ENCODE results near the gene TMEM87A. TPM values are rescaled to one million over a fixed set of nuclear protein-coding genes. Genes with fewer than 3 reads are reported as not detected.

The TMEM87A gene
- total RNA-seq, 2 donors from 2014 or later: 40.6 to 42.5 TPM

DNA sequence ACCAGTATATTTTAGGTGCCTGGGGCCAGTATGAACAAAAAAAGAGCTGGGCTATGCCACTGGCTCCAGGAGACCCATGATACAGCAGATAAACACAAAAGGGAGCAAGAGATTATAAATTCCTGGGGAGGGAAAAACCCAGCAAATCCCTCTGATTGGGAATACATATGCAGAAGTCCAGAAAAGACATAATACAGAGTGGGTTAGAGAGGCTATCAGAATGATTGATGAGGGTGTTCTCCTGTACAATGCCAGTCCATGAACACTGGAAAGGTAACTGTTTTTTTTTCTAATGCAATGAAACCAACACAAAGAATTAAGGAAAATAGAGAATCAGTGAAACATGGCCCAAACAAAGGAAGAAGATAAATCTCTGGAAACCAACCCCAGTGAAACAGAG lies 59.7 kb downstream of the TMEM87A start:
- Mint-ChIP-seq H3K36me3 (ENCODE audit: insufficient read depth in 2 of 2) (peaks cover 1 to 7% of the 10 kb centered on the region in 2 donors), H3K27ac (no peak overlapping the region), H3K4me3 (no peak overlapping the region), H3K27me3 (ENCODE audit: low read depth) (no peaks in the 10 kb centered on the region), H3K4me1 (ENCODE audit: low read depth) (peaks cover 25% of the 10 kb centered on the region), H3K9me3 (no peaks in the 10 kb centered on the region)
- ATAC-seq (replicated peaks in 1 of 2) (no peak), DNase-seq (no peak)

DNA sequence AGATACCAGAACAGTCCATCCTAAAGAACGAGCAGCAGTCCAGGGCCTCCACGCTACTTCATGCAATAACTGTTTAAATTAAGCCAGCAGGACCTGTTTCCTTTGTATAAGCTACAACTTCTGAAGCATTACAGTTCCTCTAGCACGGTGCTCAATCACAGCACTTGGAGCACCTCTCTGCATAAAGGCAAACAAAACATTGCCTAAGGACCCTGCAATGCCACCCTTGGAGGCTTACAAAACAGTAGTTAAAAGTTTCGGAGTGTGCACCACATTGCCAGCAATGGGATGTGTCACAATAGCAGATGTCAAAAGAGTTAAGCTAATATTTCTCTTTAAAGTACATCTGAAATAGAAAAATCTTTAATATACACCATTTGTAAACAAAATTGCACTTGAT lies 62.5 kb downstream of the TMEM87A start:
- Mint-ChIP-seq H3K4me1 (ENCODE audit: low read depth) (peaks cover 39% of the 10 kb centered on the region), H3K27ac (no peak overlapping the region), H3K36me3 (ENCODE audit: insufficient read depth in 2 of 2) (peaks cover 6 to 7% of the 10 kb centered on the region in 2 donors), H3K4me3 (no peak overlapping the region), H3K27me3 (ENCODE audit: low read depth) (no peaks in the 10 kb centered on the region), H3K9me3 (peaks cover 0 to 2% of the 10 kb centered on the region in 2 donors)
- ATAC-seq (replicated peaks in 1 of 2) (no peak), DNase-seq (no peak)

DNA sequence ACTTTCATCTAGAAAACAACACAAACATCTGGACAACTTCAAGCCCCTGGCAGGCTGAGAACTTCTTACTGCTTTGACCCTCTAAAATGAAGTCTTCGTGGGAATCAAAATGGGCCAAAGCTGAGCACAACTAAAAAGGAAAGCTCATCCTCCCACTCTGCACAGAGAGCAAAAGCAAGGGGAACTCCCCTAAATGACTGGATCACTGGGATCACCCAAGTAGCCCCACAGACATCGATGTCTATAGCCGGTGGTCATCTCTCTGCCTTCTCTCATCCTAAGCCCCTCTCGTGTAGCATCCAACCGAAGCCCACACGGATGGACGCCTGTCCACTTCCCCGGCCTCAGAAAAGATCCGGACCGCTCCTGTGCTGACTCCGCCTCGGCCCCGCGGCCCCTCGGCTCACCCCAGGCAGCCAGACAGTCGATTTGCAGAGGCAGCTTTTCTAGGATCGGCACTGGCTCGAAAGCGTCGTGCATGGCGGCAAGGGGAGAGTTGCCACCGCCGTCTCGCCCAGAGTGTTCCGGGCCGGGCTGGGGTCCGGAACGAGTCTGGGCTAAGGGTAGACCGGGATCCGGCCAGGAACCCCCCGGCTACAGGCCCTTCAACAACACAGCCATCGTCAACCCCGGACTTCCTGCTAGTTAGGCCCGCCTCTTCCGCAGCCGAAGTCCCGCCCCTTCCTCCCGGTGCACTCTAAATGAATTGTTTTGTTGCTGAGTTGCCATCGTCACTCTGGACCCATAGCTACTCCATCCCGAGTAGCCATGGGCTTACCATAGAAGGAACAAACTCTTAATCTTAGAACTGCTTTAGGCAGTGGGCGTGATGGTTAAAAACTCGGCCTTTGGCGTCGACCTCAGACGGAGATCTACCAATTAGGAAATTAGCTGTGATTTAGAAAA lies 65.3 kb downstream of the TMEM87A start, which contains the start of gene VPS39:
Gene VPS39 (minus strand): TSS at position 631 of the 906 bp plus-strand sequence. CDS start 151 bp downstream, at position 480.
- peaks cover 0 to 2% of the 10 kb centered on the region in 2 donors for H3K9me3 Mint-ChIP-seq
- H3K27me3 Mint-ChIP-seq (ENCODE audit: low read depth): no peaks in the 10 kb centered on the region
- H3K27ac Mint-ChIP-seq: peak within 1 kb of the TSS; percentile 97
- peak; percentile 87 for DNase-seq
- peaks cover 48% of the 10 kb centered on the region for H3K4me1 Mint-ChIP-seq (ENCODE audit: low read depth)
- peaks cover 6 to 7% of the 10 kb centered on the region in 2 donors for H3K36me3 Mint-ChIP-seq (ENCODE audit: insufficient read depth in 2 of 2)
- peak within 1 kb of the TSS; percentile 94 to 98 for H3K4me3 Mint-ChIP-seq
- peak; percentile 96 to 97 for ATAC-seq (replicated peaks in 1 of 2)

DNA sequence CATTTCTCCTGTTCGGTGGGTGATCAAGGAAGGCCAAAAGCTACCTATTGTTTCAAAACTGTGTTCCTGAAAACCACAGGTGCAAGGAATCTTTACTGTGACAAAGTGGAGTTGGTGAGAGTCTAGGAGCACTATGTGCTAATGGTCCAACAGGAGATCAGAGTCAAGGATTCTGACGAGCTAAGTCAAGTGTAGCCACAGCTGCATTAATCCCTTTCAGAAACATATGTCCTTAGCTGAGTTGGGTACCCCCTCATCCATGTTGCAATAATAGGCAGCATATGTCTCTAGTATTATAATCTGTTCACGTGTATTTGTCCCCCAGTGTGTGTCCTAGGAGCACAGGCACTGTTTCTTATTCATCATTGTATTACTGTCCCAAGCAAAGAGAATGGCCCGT lies 66.8 kb downstream of the TMEM87A start:
- Mint-ChIP-seq H3K4me1 (ENCODE audit: low read depth) (peaks cover 55% of the 10 kb centered on the region), H3K27ac (no peak overlapping the region), H3K4me3 (peak overlapping the region; percentile 59 to 98), H3K36me3 (ENCODE audit: insufficient read depth in 2 of 2) (peaks cover 6 to 8% of the 10 kb centered on the region in 2 donors), H3K9me3 (peaks cover 0 to 2% of the 10 kb centered on the region in 2 donors), H3K27me3 (ENCODE audit: low read depth) (no peaks in the 10 kb centered on the region)
- no peak for DNase-seq
- no peak for ATAC-seq (replicated peaks in 1 of 2)

DNA sequence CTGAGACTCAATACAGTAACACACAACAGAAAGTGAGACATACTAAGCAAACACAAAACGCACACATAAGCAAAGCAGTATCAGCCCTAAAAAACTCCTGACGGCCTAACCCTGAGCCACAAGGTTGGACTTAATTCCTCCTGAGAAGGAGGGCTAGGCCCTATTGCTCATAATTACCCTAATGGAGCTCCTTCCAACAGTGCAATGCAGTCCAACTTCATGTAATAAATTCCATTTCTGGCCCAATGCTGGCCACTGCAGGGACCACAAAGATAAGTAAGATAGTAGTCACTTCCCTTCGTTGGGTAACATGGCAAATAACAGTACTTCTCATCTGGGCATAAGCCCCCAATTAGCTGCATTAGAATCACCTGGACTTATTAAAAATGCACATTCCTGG lies 69.3 kb downstream of the TMEM87A start:
- H3K4me1 Mint-ChIP-seq (ENCODE audit: low read depth): peaks cover 58% of the 10 kb centered on the region

DNA sequence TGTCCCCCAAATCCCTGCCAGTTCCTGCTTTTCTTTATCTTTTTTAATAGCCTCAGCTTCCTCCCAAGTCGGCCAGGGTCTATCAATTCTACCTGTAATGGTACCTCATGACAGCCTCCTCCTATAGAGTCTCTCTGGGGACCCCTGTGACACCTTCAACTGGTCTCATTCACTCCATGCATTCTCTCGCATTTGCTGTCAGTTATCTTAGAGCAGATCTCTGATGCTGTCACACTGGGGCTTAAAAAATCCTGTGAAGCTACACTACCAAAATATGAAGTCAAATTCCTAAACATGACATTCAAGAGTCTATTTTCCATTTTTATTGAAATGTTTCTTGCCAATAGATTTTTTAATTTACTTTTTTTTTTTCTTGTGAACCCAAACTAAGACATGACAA lies 70.6 kb downstream of the TMEM87A start:
- ATAC-seq (replicated peaks in 1 of 2): no peak
- no peak for DNase-seq
- Mint-ChIP-seq H3K36me3 (ENCODE audit: insufficient read depth in 2 of 2) (peaks cover 1 to 13% of the 10 kb centered on the region in 2 donors), H3K27ac (no peak overlapping the region), H3K4me3 (no peak overlapping the region), H3K9me3 (no peaks in the 10 kb centered on the region), H3K27me3 (ENCODE audit: low read depth) (no peaks in the 10 kb centered on the region), H3K4me1 (ENCODE audit: low read depth) (peaks cover 53% of the 10 kb centered on the region)

More for the DNA sequence above, 69.3 kb downstream of the TMEM87A start:
- Mint-ChIP-seq H3K27ac (no peak overlapping the region), H3K9me3 (peaks cover 0 to 2% of the 10 kb centered on the region in 2 donors), H3K27me3 (ENCODE audit: low read depth) (no peaks in the 10 kb centered on the region), H3K4me3 (no peak overlapping the region), H3K36me3 (ENCODE audit: insufficient read depth in 2 of 2) (peaks cover 6 to 12% of the 10 kb centered on the region in 2 donors)
- DNase-seq (no peak), ATAC-seq (replicated peaks in 1 of 2) (no peak)

DNA sequence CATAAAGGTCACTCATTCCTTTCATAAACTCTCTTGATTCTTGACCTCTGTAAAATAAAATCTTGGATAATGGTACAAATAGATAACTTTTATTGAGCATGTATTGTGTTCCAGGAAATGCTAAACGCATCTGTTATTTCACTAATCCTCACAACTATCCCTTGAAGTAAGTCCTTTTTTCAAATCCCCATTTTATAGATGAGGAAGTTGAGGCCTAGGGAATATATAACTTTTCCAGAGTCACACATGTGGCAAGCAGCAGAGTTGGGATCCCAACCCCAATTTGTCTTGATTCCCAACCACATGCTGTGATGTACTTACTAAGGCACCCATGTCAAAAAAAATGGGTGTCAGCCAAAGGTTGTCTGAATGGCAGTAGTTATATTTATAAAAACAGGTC lies 71.4 kb downstream of the TMEM87A start:
- ATAC-seq (replicated peaks in 1 of 2) (no peak), DNase-seq (no peak)
- no peak overlapping the region for H3K4me3 Mint-ChIP-seq
- H3K27ac Mint-ChIP-seq: no peak overlapping the region
- H3K36me3 Mint-ChIP-seq (ENCODE audit: insufficient read depth in 2 of 2): peaks cover 0 to 16% of the 10 kb centered on the region in 2 donors
- no peaks in the 10 kb centered on the region for H3K27me3 Mint-ChIP-seq (ENCODE audit: low read depth)
- no peaks in the 10 kb centered on the region for H3K9me3 Mint-ChIP-seq
- H3K4me1 Mint-ChIP-seq (ENCODE audit: low read depth): peaks cover 45% of the 10 kb centered on the region

DNA sequence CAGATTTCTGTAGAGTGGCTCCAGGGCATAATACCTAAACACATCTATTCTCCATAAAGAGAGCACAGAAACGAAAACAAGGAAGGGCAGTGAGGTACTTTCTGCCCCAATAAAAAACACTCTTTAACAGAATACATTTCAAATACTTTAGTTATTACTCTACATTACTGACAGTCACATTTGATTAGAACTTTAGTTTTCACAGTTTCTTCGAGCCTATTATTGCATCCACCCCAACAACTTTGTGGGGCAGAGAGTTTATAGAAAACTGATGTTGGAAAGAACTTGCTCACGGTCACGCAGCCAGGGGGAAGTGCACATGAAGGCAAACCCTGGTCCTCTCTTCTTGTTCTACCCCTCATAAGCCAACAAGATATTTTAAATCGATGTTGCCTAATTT lies 74.1 kb downstream of the TMEM87A start:
- Mint-ChIP-seq H3K4me1 (ENCODE audit: low read depth) (peaks cover 42% of the 10 kb centered on the region), H3K27me3 (ENCODE audit: low read depth) (no peaks in the 10 kb centered on the region), H3K36me3 (ENCODE audit: insufficient read depth in 2 of 2) (peaks cover 8 to 31% of the 10 kb centered on the region in 2 donors), H3K27ac (no peak overlapping the region), H3K4me3 (no peak overlapping the region), H3K9me3 (peaks cover 0 to 4% of the 10 kb centered on the region in 2 donors)
- ATAC-seq (replicated peaks in 1 of 2) (no peak), DNase-seq (no peak)

DNA sequence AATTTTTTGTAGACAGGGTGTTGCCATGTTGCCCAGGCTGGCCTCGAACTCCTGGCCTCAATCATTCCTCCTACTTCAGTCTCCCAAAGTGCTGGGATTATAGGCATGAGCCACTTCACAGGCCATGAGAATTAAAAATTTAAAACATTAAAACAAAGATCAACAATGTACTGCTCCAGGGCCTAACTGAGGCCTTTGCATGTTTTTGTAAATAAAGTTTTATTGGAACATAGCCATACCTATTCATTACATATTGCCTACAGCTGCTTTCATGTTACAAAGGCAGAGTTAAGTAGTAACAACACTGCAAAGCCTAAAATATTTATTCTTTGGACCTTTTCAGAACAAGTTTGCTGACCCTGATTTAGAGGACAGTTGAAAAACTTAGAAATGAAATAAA lies 74.7 kb downstream of the TMEM87A start:
- H3K27me3 Mint-ChIP-seq (ENCODE audit: low read depth): no peaks in the 10 kb centered on the region
- peaks cover 0 to 4% of the 10 kb centered on the region in 2 donors for H3K9me3 Mint-ChIP-seq
- ATAC-seq (replicated peaks in 1 of 2) (no peak), DNase-seq (no peak)
- H3K4me1 Mint-ChIP-seq (ENCODE audit: low read depth): peaks cover 41% of the 10 kb centered on the region
- no peak overlapping the region for H3K4me3 Mint-ChIP-seq
- H3K27ac Mint-ChIP-seq: no peak overlapping the region
- H3K36me3 Mint-ChIP-seq (ENCODE audit: insufficient read depth in 2 of 2): peaks cover 8 to 35% of the 10 kb centered on the region in 2 donors

DNA sequence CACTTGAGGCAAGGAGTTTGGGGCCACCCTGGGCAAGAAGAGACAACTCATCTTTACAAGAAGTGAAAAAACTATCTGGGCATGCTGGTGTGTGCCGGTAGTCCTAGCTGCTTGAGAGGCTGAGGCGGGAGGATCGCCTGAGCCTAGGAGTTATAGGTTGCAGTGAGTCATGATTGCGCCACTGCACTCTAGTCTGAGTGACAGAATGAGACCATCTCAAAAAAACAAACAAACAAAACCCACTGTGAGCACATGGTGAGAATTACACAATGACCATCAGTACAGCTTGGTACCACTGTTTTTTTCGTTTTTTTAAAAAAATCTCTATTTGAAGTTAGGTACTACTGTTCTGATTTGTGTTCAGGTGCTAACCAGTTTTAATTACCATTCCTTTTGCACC lies 78.7 kb downstream of the TMEM87A start:
- Mint-ChIP-seq H3K4me3 (peak overlapping the region in 1 of 2 donors; percentile 75), H3K9me3 (peaks cover 0 to 4% of the 10 kb centered on the region in 2 donors), H3K27me3 (ENCODE audit: low read depth) (no peaks in the 10 kb centered on the region), H3K4me1 (ENCODE audit: low read depth) (peaks cover 66% of the 10 kb centered on the region), H3K27ac (peak overlapping the region; percentile 46), H3K36me3 (ENCODE audit: insufficient read depth in 2 of 2) (peaks cover 11 to 31% of the 10 kb centered on the region in 2 donors)
- peak; percentile 58 to 65 for ATAC-seq (replicated peaks in 1 of 2)
- DNase-seq: peak; percentile 32 to 53

DNA sequence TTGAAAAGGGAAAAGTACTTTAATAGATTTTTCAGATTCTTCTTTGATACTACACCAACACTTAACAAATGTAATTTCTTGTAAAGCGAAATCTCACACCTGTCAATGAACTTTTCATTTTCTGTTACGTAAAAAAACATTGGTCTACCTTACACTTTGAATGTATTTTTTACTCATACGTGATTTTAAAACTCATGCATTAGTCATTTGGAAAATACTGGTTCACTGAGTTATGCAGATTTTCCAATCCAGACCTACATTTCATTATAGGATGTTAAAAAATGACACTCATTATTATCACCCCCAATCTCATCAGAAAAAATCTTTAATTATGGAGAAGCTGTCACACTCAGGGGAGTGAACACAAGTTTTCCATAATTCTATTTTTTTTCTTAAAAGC lies 79.8 kb downstream of the TMEM87A start:
- Mint-ChIP-seq H3K27me3 (ENCODE audit: low read depth) (no peaks in the 10 kb centered on the region), H3K4me1 (ENCODE audit: low read depth) (peaks cover 74% of the 10 kb centered on the region), H3K9me3 (peaks cover 0 to 4% of the 10 kb centered on the region in 2 donors), H3K36me3 (ENCODE audit: insufficient read depth in 2 of 2) (peaks cover 17 to 34% of the 10 kb centered on the region in 2 donors), H3K27ac (peak overlapping the region; percentile 99), H3K4me3 (peak overlapping the region; percentile 75 to 94)
- DNase-seq: no peak
- peak; percentile 50 to 52 for ATAC-seq (replicated peaks in 1 of 2)

DNA sequence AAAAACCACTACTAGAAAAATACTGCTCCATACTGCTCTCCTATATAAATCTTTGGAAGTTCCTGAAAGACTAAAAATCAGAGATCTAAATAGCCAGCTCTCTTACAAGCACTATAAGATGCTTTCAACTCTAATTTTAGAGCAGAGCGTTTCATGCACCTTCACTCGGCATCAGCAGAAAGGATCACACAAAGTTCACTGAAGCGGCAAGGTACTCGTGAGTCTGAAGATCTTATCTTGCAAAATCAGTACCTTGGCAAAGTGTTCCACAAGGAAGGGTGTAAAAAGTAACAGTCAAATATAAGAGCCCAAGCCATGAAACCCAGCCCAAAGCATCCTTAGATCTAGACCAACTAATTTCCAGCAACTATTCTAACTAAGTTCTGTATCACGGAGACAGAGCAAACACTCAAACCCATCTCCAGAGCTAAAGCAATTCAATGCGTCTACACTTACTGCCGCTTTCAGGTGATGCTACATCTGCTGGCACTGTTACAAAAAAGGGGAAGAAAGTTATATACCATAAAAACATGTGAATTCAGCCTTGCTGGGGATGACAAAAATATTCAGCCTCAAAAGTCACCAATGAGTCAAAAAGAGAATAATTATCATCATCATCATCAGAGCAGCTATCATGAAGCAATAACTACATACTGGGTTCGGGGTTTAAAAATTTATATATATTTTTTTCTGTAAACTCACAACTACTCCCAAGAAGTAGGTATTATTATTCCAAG lies 81.5 kb downstream of the TMEM87A start:
- peaks cover 19 to 37% of the 10 kb centered on the region in 2 donors for H3K36me3 Mint-ChIP-seq (ENCODE audit: insufficient read depth in 2 of 2)
- peak overlapping the region; percentile 27 for H3K27ac Mint-ChIP-seq
- no peaks in the 10 kb centered on the region for H3K27me3 Mint-ChIP-seq (ENCODE audit: low read depth)
- peaks cover 74% of the 10 kb centered on the region for H3K4me1 Mint-ChIP-seq (ENCODE audit: low read depth)
- peaks cover 0 to 4% of the 10 kb centered on the region in 2 donors for H3K9me3 Mint-ChIP-seq
- DNase-seq (no peak), ATAC-seq (replicated peaks in 1 of 2) (peak; percentile 31 to 37)
- peak overlapping the region; percentile 44 to 64 for H3K4me3 Mint-ChIP-seq

DNA sequence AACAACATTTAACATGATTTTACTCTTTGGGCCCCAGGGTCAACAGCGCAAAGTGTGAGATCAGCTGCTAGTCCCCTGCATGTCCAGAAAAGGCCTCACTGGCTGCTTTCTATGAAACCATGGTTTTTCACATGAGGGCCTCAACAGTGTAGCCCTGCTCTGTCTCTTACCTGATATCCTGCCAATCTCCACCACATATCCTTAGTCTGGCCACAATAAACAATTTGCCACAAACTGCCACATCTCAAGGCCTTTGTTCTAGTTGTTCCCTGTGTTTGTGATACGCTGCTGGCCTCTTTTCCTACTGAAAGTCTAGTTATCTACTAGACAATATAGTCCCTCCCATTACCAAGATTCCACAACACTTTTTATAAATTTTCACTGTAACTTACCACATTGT lies 82.9 kb downstream of the TMEM87A start:
- ATAC-seq (replicated peaks in 1 of 2) (peak in 1 of 2 donors; percentile 33), DNase-seq (peak in 1 of 2 donors; percentile 8)
- no peaks in the 10 kb centered on the region for H3K27me3 Mint-ChIP-seq (ENCODE audit: low read depth)
- no peaks in the 10 kb centered on the region for H3K9me3 Mint-ChIP-seq
- peaks cover 11 to 31% of the 10 kb centered on the region in 2 donors for H3K36me3 Mint-ChIP-seq (ENCODE audit: insufficient read depth in 2 of 2)
- peaks cover 64% of the 10 kb centered on the region for H3K4me1 Mint-ChIP-seq (ENCODE audit: low read depth)
- peak overlapping the region; percentile 47 for H3K27ac Mint-ChIP-seq
- peak overlapping the region; percentile 8 to 37 for H3K4me3 Mint-ChIP-seq
